HG02571 (cell line): ENCODE data around the gene NKAIN4.

Experiments
- ATAC-seq: cut with Tn5 transposase; IDR thresholded peaks from one replicate; pipeline ENCODE4 v1.9.1; 2021; ENCODE audit warnings: mild to moderate bottlenecking, moderate library complexity; ENCODE audit not compliant: unreplicated experiment

The NKAIN4 gene

GRCh38 chr20:63274381-63275228 lies 20.3 kb upstream of the NKAIN4 start:
- no peak for ATAC-seq

- ATAC-seq, result no peak
These were observed 19.5 kb upstream of the NKAIN4 start for GRCh38 chr20:63273635-63274380.

GRCh38 chr20:63273059-63273579 lies 18.9 kb upstream of the NKAIN4 start:
- no peak for ATAC-seq

GRCh38 chr20:63272105-63273058 lies 18.1 kb upstream of the NKAIN4 start, which contains the start of gene ARFGAP1:
Gene ARFGAP1 (plus strand): TSS chr20:63272813. CDS start chr20:63275581, 2,768 bp downstream.
- peak; percentile 75 for ATAC-seq

GRCh38 chr20:63270606-63271325 lies 16.5 kb upstream of the NKAIN4 start:
- no peak for ATAC-seq

- ATAC-seq, result no peak
These were observed 15.5 kb upstream of the NKAIN4 start for GRCh38 chr20:63269724-63270123.

- ATAC-seq, result no peak
These were observed 14.6 kb upstream of the NKAIN4 start for GRCh38 chr20:63268671-63269439.

GRCh38 chr20:63268256-63268655 lies 14.0 kb upstream of the NKAIN4 start:
- no peak for ATAC-seq

GRCh38 chr20:63267691-63268090 lies 13.4 kb upstream of the NKAIN4 start:
- ATAC-seq, result no peak

GRCh38 chr20:63265891-63266515 lies 11.7 kb upstream of the NKAIN4 start:
- ATAC-seq, result no peak

GRCh38 chr20:63264519-63264918 lies 10.3 kb upstream of the NKAIN4 start:
- no peak for ATAC-seq

GRCh38 chr20:63264000-63264399 lies 9.7 kb upstream of the NKAIN4 start:
- ATAC-seq, result no peak

GRCh38 chr20:63262836-63263235 lies 8.6 kb upstream of the NKAIN4 start:
- no peak for ATAC-seq

- ATAC-seq, result no peak
These were observed 7.7 kb upstream of the NKAIN4 start for GRCh38 chr20:63261795-63262528.

GRCh38 chr20:63261060-63261794 lies 7.0 kb upstream of the NKAIN4 start:
- ATAC-seq, result no peak

GRCh38 chr20:63260521-63260920 lies 6.3 kb upstream of the NKAIN4 start:
- ATAC-seq, result no peak

- no peak for ATAC-seq
These were observed 5.6 kb upstream of the NKAIN4 start for GRCh38 chr20:63259734-63260460.
